ENCODE data around the gene RPRML. TPM values are rescaled to one million over a fixed set of nuclear protein-coding genes. Genes with fewer than 3 reads are reported as not detected.

The RPRML gene
- total RNA-seq, 2 donors from 2014 or later = not detected

Small RNA genes within 50 kb of the gene (microRNA-seq; reads per million reads assigned to microRNA genes)
- gene MIR5089 = 0 reads per million in 2 donors

Other genes starting within 250 kb of the RPRML start
- under 1 TPM; 0.39 to 0.95 TPM for gene WNT3, start 160.6 kb downstream of the RPRML start, total RNA-seq
- not detected for gene WNT9B, start 127.7 kb downstream of the RPRML start, total RNA-seq
- gene GOSR2, start 56.1 kb downstream of the RPRML start, total RNA-seq = 10 to 100 TPM; 49.5 to 49.8 TPM
- gene CDC27, start 210.0 kb upstream of the RPRML start, total RNA-seq = 10 to 100 TPM; 45.6 to 54.1 TPM
- not detected for gene MYL4, start 230.1 kb upstream of the RPRML start, total RNA-seq